Measurements from ENCODE around the gene TYK2. TPM values are rescaled to one million over a fixed set of nuclear protein-coding genes. Genes with fewer than 3 reads are reported as not detected.

The TYK2 gene
- total RNA-seq, 1 experiment from 2014 or later = 66.4 TPM

DNA sequence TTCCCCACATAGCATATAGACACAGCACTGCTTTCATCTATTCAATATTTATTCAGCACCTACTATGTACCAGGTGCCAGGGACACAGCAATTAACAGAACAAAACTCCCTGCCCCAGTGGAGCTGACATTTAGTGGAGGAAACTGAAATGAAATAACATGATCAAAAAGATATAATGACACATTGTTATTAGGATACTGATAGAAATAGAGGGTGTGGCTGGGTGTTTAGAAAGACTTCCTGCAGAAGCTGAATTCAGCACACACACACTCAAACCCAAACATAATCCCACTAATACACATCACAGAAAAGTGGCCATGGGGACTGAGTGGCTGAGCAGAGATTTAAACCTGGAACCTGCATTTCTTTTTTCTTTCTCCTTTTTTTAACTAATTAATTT lies 26.7 kb upstream of the TYK2 start:
- Mint-ChIP-seq H3K27me3 (ENCODE audit: low read depth) (peaks cover 67% of the 10 kb centered on the region), H3K9me3 (no peaks in the 10 kb centered on the region), H3K27ac (no peak overlapping the region), H3K36me3 (no peaks in the 10 kb centered on the region), H3K4me3 (no peak overlapping the region), H3K4me1 (peaks cover 10% of the 10 kb centered on the region)
- CTCF ChIA-PET = interaction anchor here (0.5 to 8.3 kb wide), 6 partner anchors 9 to 1239 kb away, joined by 3 to 229 read pairs (median 6); partner anchors contain the start of gene ICAM1
- DNase-seq (ENCODE audit: low spot score) (no peak), ATAC-seq (no peak)
- POLR2A ChIA-PET = no interaction called here
- no peak for TF ChIP-seq RELA (CRISPR knock-in tag; IDR thresholded peaks at IDR 0.05; ENCODE audit: borderline replicate concordance)
- TF ChIP-seq MYBL2 (CRISPR knock-in tag; IDR thresholded peaks at IDR 0.05) = no peak
- TF ChIP-seq GTF2I (CRISPR knock-in tag; conservative IDR thresholded peaks at IDR 0.05) = no peak
- TF ChIP-seq ZNF121 (CRISPR knock-in tag; IDR thresholded peaks at IDR 0.05) = no peak
- TF ChIP-seq EMX1 (CRISPR knock-in tag; IDR thresholded peaks at IDR 0.05) = no peak
- TF ChIP-seq, protein P1, sequence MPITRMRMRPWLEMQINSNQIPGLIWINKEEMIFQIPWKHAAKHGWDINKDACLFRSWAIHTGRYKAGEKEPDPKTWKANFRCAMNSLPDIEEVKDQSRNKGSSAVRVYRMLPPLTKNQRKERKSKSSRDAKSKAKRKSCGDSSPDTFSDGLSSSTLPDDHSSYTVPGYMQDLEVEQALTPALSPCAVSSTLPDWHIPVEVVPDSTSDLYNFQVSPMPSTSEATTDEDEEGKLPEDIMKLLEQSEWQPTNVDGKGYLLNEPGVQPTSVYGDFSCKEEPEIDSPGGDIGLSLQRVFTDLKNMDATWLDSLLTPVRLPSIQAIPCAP (CRISPR knock-in tag; IDR thresholded peaks at IDR 0.05) = no peak

DNA sequence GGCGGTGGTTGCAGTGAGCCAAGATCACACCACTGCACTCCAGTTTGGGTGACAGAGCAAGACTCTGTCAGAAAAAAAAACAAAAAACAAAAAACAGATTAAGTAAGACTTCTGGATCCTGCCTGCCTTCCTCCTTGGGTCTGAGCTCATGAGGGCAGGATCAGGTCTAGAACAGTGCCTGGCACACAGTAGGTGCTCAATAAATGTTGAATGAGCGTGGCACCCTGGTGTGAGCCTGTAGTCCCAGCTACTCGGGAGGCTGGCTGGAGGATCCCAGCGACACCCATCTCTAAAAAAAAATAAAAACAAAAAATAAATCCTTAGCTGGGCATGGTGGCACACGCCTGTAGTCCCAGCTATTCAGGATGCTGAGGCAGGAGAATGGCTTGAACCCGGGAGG lies 25.8 kb upstream of the TYK2 start:
- ChIA-PET POLR2A (interaction anchor here (0.7 kb wide), 2 partner anchors 429 to 1021 kb away, joined by 3 to 5 read pairs; partner anchors contain the start of gene TMED1), CTCF (interaction anchor here (0.5 to 8.3 kb wide), 9 partner anchors 10 to 294 kb away, joined by 3 to 229 read pairs (median 12); partner anchors contain the start of genes ICAM1, PDE4A and RAVER1)
- H3K27ac Mint-ChIP-seq = no peak overlapping the region
- peaks cover 64% of the 10 kb centered on the region for H3K27me3 Mint-ChIP-seq (ENCODE audit: low read depth)
- H3K36me3 Mint-ChIP-seq = no peaks in the 10 kb centered on the region
- H3K9me3 Mint-ChIP-seq = no peaks in the 10 kb centered on the region
- DNase-seq (ENCODE audit: low spot score) (no peak), ATAC-seq (no peak)
- peaks cover 19% of the 10 kb centered on the region for H3K4me1 Mint-ChIP-seq
- no peak overlapping the region for H3K4me3 Mint-ChIP-seq
- no peak for TF ChIP-seq ESRRA (CRISPR knock-in tag; IDR thresholded peaks at IDR 0.05; ENCODE audit: borderline replicate concordance)
- no peak for TF ChIP-seq NFE2L1 (CRISPR knock-in tag; IDR thresholded peaks at IDR 0.05)
- TF ChIP-seq, protein P2, sequence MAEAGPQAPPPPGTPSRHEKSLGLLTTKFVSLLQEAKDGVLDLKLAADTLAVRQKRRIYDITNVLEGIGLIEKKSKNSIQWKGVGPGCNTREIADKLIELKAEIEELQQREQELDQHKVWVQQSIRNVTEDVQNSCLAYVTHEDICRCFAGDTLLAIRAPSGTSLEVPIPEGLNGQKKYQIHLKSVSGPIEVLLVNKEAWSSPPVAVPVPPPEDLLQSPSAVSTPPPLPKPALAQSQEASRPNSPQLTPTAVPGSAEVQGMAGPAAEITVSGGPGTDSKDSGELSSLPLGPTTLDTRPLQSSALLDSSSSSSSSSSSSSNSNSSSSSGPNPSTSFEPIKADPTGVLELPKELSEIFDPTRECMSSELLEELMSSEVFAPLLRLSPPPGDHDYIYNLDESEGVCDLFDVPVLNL (CRISPR knock-in tag; IDR thresholded peaks at IDR 0.05; ENCODE audit: borderline replicate concordance, low read depth) = no peak
- TF ChIP-seq, protein P3, sequence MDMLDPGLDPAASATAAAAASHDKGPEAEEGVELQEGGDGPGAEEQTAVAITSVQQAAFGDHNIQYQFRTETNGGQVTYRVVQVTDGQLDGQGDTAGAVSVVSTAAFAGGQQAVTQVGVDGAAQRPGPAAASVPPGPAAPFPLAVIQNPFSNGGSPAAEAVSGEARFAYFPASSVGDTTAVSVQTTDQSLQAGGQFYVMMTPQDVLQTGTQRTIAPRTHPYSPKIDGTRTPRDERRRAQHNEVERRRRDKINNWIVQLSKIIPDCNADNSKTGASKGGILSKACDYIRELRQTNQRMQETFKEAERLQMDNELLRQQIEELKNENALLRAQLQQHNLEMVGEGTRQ (CRISPR knock-in tag; IDR thresholded peaks at IDR 0.05) = no peak
- no peak for TF ChIP-seq ZNF423 (CRISPR knock-in tag; IDR thresholded peaks at IDR 0.05)

- Mint-ChIP-seq H3K27ac (no peak overlapping the region), H3K4me3 (peak overlapping the region; percentile 96), H3K9me3 (no peaks in the 10 kb centered on the region), H3K36me3 (no peaks in the 10 kb centered on the region), H3K4me1 (peaks cover 19% of the 10 kb centered on the region), H3K27me3 (ENCODE audit: low read depth) (peaks cover 55% of the 10 kb centered on the region)
- ChIA-PET POLR2A (interaction anchor here (0.5 to 0.7 kb wide), 3 partner anchors 11 to 1020 kb away, joined by 3 read pairs; no protein-coding TSS in a partner anchor), CTCF (interaction anchor here (0.5 to 8.3 kb wide), 21 partner anchors 7 to 459 kb away, joined by 3 to 229 read pairs (median 5); partner anchors contain the start of genes ICAM1, ICAM5, KRI1 and PDE4A)
- TF ChIP-seq ZSCAN18 (CRISPR knock-in tag; IDR thresholded peaks at IDR 0.05) (no peak), ZNF423 (CRISPR knock-in tag; IDR thresholded peaks at IDR 0.05) (no peak), GTF2I (CRISPR knock-in tag; conservative IDR thresholded peaks at IDR 0.05) (no peak), MXD4 (CRISPR knock-in tag; IDR thresholded peaks at IDR 0.05; ENCODE audit: borderline replicate concordance) (no peak), ZNF138 (CRISPR knock-in tag; conservative IDR thresholded peaks at IDR 0.05) (no peak), PRRX2 (CRISPR knock-in tag; IDR thresholded peaks at IDR 0.05) (no peak)
- TF ChIP-seq, protein P4, sequence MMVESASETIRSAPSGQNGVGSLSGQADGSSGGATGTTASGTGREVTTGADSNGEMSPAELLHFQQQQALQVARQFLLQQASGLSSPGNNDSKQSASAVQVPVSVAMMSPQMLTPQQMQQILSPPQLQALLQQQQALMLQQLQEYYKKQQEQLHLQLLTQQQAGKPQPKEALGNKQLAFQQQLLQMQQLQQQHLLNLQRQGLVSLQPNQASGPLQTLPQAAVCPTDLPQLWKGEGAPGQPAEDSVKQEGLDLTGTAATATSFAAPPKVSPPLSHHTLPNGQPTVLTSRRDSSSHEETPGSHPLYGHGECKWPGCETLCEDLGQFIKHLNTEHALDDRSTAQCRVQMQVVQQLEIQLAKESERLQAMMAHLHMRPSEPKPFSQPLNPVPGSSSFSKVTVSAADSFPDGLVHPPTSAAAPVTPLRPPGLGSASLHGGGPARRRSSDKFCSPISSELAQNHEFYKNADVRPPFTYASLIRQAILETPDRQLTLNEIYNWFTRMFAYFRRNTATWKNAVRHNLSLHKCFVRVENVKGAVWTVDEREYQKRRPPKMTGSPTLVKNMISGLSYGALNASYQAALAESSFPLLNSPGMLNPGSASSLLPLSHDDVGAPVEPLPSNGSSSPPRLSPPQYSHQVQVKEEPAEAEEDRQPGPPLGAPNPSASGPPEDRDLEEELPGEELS (CRISPR knock-in tag; IDR thresholded peaks at IDR 0.05) = no peak
- TF ChIP-seq, protein P5, sequence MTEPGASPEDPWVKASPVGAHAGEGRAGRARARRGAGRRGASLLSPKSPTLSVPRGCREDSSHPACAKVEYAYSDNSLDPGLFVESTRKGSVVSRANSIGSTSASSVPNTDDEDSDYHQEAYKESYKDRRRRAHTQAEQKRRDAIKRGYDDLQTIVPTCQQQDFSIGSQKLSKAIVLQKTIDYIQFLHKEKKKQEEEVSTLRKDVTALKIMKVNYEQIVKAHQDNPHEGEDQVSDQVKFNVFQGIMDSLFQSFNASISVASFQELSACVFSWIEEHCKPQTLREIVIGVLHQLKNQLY (CRISPR knock-in tag; IDR thresholded peaks at IDR 0.05) = no peak
- TF ChIP-seq, protein P6, sequence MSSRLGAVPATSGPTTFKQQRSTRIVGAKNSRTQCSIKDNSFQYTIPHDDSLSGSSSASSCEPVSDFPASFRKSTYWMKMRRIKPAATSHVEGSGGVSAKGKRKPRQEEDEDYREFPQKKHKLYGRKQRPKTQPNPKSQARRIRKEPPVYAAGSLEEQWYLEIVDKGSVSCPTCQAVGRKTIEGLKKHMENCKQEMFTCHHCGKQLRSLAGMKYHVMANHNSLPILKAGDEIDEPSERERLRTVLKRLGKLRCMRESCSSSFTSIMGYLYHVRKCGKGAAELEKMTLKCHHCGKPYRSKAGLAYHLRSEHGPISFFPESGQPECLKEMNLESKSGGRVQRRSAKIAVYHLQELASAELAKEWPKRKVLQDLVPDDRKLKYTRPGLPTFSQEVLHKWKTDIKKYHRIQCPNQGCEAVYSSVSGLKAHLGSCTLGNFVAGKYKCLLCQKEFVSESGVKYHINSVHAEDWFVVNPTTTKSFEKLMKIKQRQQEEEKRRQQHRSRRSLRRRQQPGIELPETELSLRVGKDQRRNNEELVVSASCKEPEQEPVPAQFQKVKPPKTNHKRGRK (CRISPR knock-in tag; IDR thresholded peaks at IDR 0.05; ENCODE audit: borderline replicate concordance) = no peak
- ATAC-seq = no peak
- DNase-seq (ENCODE audit: low spot score) = no peak
Measured at GRCh38 chr19:10404888-10405820, 24.8 kb upstream of the TYK2 start.
